ENCODE data around the gene NCOA1.
"Not testable (repeated sequence)": the region's sequence is repeated elsewhere in the genome, so short reads cannot be mapped to it uniquely, and the experiment has no call there.

GRCh38 chr2:24468453-24468852 is 22.6 kb upstream of the NCOA1 start:
- TF ChIP-seq POLR2A (IDR thresholded peaks at IDR 0.05; ENCODE audit: low read length); GATA1 (IDR thresholded peaks at IDR 0.05; ENCODE audit: low read depth, low read length): not testable (repeated sequence)
